Measurements from ENCODE around the gene KIF16B. TPM values are rescaled to one million over a fixed set of nuclear protein-coding genes. Genes with fewer than 3 reads are reported as not detected.

The KIF16B gene
- total and polyA plus RNA-seq, 2 experiments from 2014 or later, result 6.5 to 11.1 TPM

DNA sequence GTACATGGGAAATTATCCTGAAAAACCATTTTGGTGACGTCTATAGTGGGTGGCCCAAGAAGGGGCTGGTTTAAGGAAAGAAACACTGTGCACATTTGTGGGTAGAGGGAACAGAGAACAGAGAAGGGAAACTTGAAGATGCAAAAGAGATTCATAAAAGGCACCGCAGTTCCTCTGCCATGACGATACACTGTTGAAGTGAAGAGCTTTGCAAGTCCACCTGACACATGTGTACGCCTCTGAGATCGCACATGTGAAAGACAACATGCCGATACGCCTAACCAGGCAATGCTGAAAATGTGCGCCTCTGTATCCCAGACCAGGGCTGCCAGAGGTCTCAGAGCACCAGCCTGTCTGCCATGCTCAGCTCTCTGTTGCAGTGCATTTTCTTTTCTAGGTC lies 180.9 kb downstream of the KIF16B start:
- H3K36me3 ChIP-seq (ENCODE audit: insufficient read depth), result no peaks in the 10 kb centered on the region
- H3K4me1 ChIP-seq (ENCODE audit: insufficient read depth), result peaks cover 6% of the 10 kb centered on the region; the same call in 1 of the 2 replicates
- no peaks in the 10 kb centered on the region for H3F3A ChIP-seq (replicated peaks; ENCODE audit: low read depth)
- Mint-ChIP-seq H3K27ac (no peak overlapping the region), H3K4me3 (no peak overlapping the region), H3K4me1 (peaks cover 9% of the 10 kb centered on the region), H3K9me3 (no peaks in the 10 kb centered on the region), H3K36me3 (ENCODE audit: low read depth) (peaks cover 5% of the 10 kb centered on the region; the same call in 2 of the 3 replicates), H3K27me3 (ENCODE audit: insufficient read depth, low read depth, poor library complexity) (peaks cover 4% of the 10 kb centered on the region)
- DNase-seq (ENCODE audit: low spot score), result no peak
- peaks cover 24% of the 10 kb centered on the region for H3K9me2 ChIP-seq (ENCODE audit: insufficient read depth)
- H3K4me3 ChIP-seq, result no peak overlapping the region
- no peaks in the 10 kb centered on the region for H3K79me2 ChIP-seq (replicated peaks; ENCODE audit: insufficient read depth)
- H3K4me2 ChIP-seq, result no peak overlapping the region
- H4K20me1 ChIP-seq (replicated peaks; ENCODE audit: insufficient read depth), result no peaks in the 10 kb centered on the region
- no peak for ATAC-seq
- H2AFZ ChIP-seq, result no peak overlapping the region
- H3K27ac ChIP-seq (ENCODE audit: low read depth), result no peak overlapping the region
- no peaks in the 10 kb centered on the region for H3K27me3 ChIP-seq (ENCODE audit: insufficient read depth)
- TF ChIP-seq EZH2phosphoT487 (IDR thresholded peaks at IDR 0.05; ENCODE audit: unreplicated experiment), result no peak
- no peak for TF ChIP-seq ZNF331 (CRISPR knock-in tag; IDR thresholded peaks at IDR 0.05; ENCODE audit: low read depth)
- no peak for TF ChIP-seq JUNB (IDR thresholded peaks at IDR 0.05; ENCODE audit: unreplicated experiment)
- TF ChIP-seq ZNF114 (CRISPR knock-in tag; IDR thresholded peaks at IDR 0.05), result no peak
- no peak for TF ChIP-seq EZH2 (IDR thresholded peaks at IDR 0.05; ENCODE audit: low read depth, unreplicated experiment)
- TF ChIP-seq, protein P1, sequence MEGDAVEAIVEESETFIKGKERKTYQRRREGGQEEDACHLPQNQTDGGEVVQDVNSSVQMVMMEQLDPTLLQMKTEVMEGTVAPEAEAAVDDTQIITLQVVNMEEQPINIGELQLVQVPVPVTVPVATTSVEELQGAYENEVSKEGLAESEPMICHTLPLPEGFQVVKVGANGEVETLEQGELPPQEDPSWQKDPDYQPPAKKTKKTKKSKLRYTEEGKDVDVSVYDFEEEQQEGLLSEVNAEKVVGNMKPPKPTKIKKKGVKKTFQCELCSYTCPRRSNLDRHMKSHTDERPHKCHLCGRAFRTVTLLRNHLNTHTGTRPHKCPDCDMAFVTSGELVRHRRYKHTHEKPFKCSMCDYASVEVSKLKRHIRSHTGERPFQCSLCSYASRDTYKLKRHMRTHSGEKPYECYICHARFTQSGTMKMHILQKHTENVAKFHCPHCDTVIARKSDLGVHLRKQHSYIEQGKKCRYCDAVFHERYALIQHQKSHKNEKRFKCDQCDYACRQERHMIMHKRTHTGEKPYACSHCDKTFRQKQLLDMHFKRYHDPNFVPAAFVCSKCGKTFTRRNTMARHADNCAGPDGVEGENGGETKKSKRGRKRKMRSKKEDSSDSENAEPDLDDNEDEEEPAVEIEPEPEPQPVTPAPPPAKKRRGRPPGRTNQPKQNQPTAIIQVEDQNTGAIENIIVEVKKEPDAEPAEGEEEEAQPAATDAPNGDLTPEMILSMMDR (conservative IDR thresholded peaks at IDR 0.05; ENCODE audit: low read depth in 2 of 2), result no peak
- TF ChIP-seq REST (IDR thresholded peaks at IDR 0.05; ENCODE audit: unreplicated experiment), result no peak
- no peak for TF ChIP-seq STAT1 (IDR thresholded peaks at IDR 0.05; ENCODE audit: unreplicated experiment)
- TF ChIP-seq, protein P2, sequence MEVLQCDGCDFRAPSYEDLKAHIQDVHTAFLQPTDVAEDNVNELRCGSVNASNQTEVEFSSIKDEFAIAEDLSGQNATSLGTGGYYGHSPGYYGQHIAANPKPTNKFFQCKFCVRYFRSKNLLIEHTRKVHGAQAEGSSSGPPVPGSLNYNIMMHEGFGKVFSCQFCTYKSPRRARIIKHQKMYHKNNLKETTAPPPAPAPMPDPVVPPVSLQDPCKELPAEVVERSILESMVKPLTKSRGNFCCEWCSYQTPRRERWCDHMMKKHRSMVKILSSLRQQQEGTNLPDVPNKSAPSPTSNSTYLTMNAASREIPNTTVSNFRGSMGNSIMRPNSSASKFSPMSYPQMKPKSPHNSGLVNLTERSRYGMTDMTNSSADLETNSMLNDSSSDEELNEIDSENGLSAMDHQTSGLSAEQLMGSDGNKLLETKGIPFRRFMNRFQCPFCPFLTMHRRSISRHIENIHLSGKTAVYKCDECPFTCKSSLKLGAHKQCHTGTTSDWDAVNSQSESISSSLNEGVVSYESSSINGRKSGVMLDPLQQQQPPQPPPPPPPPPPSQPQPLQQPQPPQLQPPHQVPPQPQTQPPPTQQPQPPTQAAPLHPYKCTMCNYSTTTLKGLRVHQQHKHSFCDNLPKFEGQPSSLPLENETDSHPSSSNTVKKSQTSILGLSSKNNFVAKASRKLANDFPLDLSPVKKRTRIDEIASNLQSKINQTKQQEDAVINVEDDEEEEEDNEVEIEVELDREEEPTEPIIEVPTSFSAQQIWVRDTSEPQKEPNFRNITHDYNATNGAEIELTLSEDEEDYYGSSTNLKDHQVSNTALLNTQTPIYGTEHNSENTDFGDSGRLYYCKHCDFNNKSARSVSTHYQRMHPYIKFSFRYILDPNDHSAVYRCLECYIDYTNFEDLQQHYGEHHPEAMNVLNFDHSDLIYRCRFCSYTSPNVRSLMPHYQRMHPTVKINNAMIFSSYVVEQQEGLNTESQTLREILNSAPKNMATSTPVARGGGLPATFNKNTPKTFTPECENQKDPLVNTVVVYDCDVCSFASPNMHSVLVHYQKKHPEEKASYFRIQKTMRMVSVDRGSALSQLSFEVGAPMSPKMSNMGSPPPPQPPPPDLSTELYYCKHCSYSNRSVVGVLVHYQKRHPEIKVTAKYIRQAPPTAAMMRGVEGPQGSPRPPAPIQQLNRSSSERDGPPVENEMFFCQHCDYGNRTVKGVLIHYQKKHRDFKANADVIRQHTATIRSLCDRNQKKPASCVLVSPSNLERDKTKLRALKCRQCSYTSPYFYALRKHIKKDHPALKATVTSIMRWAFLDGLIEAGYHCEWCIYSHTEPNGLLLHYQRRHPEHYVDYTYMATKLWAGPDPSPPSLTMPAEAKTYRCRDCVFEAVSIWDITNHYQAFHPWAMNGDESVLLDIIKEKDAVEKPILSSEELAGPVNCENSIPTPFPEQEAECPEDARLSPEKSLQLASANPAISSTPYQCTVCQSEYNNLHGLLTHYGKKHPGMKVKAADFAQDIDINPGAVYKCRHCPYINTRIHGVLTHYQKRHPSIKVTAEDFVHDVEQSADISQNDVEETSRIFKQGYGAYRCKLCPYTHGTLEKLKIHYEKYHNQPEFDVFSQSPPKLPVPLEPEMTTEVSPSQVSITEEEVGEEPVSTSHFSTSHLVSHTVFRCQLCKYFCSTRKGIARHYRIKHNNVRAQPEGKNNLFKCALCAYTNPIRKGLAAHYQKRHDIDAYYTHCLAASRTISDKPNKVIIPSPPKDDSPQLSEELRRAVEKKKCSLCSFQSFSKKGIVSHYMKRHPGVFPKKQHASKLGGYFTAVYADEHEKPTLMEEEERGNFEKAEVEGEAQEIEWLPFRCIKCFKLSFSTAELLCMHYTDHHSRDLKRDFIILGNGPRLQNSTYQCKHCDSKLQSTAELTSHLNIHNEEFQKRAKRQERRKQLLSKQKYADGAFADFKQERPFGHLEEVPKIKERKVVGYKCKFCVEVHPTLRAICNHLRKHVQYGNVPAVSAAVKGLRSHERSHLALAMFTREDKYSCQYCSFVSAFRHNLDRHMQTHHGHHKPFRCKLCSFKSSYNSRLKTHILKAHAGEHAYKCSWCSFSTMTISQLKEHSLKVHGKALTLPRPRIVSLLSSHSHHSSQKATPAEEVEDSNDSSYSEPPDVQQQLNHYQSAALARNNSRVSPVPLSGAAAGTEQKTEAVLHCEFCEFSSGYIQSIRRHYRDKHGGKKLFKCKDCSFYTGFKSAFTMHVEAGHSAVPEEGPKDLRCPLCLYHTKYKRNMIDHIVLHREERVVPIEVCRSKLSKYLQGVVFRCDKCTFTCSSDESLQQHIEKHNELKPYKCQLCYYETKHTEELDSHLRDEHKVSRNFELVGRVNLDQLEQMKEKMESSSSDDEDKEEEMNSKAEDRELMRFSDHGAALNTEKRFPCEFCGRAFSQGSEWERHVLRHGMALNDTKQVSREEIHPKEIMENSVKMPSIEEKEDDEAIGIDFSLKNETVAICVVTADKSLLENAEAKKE (CRISPR knock-in tag; IDR thresholded peaks at IDR 0.05), result no peak
- TF ChIP-seq CREB1 (CRISPR knock-in tag; IDR thresholded peaks at IDR 0.05; ENCODE audit: low read depth), result no peak
- TF ChIP-seq NANOG (IDR thresholded peaks at IDR 0.05; ENCODE audit: borderline replicate concordance), result no peak
- no peak for TF ChIP-seq POLR2AphosphoS5 (IDR thresholded peaks at IDR 0.05; ENCODE audit: low read depth)
- no peak for TF ChIP-seq ETS1 (IDR thresholded peaks at IDR 0.05)

All from GM23338 (cell line).